Activated CD8-positive, alpha-beta T cell treated with anti-CD3 and anti-CD28 coated beads for 36 hours (primary cell): ENCODE results near the gene TMEM158. TPM values are rescaled to one million over a fixed set of nuclear protein-coding genes. Genes with fewer than 3 reads are reported as not detected.

Source experiments
- ATAC-seq: fragments of 200-7000 bp; cut with Tn5 transposase; one replicate; pipeline ENCODE4 v1.10.0; 2021; ENCODE audit warnings: mild to moderate bottlenecking, moderate library complexity
- CTCF ChIA-PET: fragments of 350-600 bp; sonication (Branson Sonifier 250); formaldehyde crosslinking; loops from one replicate; lab custom pipeline; 2021; ENCODE audit warnings: antibody characterized with exemption; lab: Charles Lee
- POLR2A ChIA-PET: fragments of 350-600 bp; sonication (Branson Sonifier 250); formaldehyde crosslinking; loops from one replicate; lab custom pipeline; 2021; ENCODE audit warnings: antibody characterized with exemption; lab: Charles Lee
- DNase-seq: peaks from one replicate; pipeline ENCODE4 v3.0.0-alpha.2; 2020
- H3K27ac Mint-ChIP-seq: one replicate; pipeline ENCODE4 v1.8.0; 2021; ENCODE audit warnings: mild to moderate bottlenecking, mixed read lengths
- H3K27me3 Mint-ChIP-seq: one replicate; pipeline ENCODE4 v1.8.0; 2021; ENCODE audit warnings: mixed read lengths
- H3K36me3 Mint-ChIP-seq: one replicate; pipeline ENCODE4 v1.8.0; 2021; ENCODE audit warnings: low read depth, mixed read lengths
- H3K4me1 Mint-ChIP-seq: one replicate; pipeline ENCODE4 v1.8.0; 2021; ENCODE audit warnings: low read depth, mixed read lengths
- H3K4me3 Mint-ChIP-seq: one replicate; pipeline ENCODE4 v1.8.0; 2021; ENCODE audit warnings: mild to moderate bottlenecking, moderate library complexity, mixed read lengths
- H3K9me3 Mint-ChIP-seq: one replicate; pipeline ENCODE4 v1.8.0; 2021; ENCODE audit warnings: mixed read lengths
- intact Hi-C: fragments of 100-400 bp; cut with micrococcal nuclease; formaldehyde crosslinking; loops from one replicate; pipeline ENCODE4 v1.10.0; 2022
- total RNA-seq, 2 experiments: library from RNA; stranded (reverse); gene quantifications; one replicate each; pipeline ENCODE4 v1.2.3, GENCODE V29; 2021
- TF ChIP-seq, protein P1 (sequence below): fragments of 200-600 bp; IDR thresholded peaks from one replicate; pipeline ENCODE4 v1.8.0; 2022; ENCODE audit warnings: antibody characterized with exemption, mild to moderate bottlenecking

Gene TMEM158
- total RNA-seq, 2 experiments from 2014 or later, result not detected

DNA sequence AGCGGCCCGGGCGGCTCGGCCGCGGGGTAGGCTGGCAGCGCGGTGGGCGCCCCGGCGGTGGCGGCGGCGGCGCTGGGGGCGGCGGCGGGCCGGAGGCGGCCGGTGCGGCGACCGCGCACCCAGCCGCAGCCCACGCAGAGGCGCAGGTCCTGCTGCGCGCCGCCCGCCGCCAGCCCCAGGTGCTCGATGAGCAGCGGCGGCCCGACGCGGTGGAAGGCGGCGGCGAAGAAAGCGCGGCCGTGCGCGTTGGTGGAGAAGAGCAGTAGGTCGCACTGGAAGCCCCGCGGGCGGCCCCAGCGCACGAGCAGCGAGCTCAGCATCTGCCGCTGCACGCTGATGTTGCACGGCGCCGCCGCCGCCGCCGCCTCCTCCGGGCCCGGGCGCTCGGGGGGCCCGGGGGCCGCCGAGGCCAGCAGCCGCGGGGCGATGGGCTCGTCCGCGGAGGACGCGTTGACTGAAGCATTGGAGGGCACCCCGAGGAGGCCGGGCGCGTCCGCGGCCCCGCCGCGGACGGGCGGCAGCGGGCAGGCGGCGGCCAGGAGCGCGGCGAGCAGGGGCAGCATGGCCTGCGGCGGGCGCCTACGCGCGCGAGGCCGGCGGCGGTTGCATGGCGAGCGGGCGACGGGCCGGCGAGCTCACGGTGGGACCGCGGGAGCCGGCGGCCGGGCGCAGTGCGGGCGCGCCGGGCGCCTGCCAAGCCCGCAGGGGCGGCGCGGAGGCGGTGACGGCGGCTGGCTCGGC is 452 bp downstream of the TMEM158 start:
- Mint-ChIP-seq H3K4me3 (no peak overlapping the region), H3K4me1 (peaks cover 12% of the 10 kb centered on the region), H3K36me3 (no peaks in the 10 kb centered on the region), H3K9me3 (no peaks in the 10 kb centered on the region), H3K27me3 (peaks cover 64% of the 10 kb centered on the region), H3K27ac (no peak overlapping the region)
- intact Hi-C loops, result no loop called here
- ATAC-seq (peak; percentile 40), DNase-seq (peak; percentile 54)
- TF ChIP-seq, protein P1, sequence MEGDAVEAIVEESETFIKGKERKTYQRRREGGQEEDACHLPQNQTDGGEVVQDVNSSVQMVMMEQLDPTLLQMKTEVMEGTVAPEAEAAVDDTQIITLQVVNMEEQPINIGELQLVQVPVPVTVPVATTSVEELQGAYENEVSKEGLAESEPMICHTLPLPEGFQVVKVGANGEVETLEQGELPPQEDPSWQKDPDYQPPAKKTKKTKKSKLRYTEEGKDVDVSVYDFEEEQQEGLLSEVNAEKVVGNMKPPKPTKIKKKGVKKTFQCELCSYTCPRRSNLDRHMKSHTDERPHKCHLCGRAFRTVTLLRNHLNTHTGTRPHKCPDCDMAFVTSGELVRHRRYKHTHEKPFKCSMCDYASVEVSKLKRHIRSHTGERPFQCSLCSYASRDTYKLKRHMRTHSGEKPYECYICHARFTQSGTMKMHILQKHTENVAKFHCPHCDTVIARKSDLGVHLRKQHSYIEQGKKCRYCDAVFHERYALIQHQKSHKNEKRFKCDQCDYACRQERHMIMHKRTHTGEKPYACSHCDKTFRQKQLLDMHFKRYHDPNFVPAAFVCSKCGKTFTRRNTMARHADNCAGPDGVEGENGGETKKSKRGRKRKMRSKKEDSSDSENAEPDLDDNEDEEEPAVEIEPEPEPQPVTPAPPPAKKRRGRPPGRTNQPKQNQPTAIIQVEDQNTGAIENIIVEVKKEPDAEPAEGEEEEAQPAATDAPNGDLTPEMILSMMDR, result no peak
- ChIA-PET CTCF (interaction anchor here (1.0 to 2.2 kb wide), 4 partner anchors 184 to 189 kb away, joined by 3 to 8 read pairs (median 4); no protein-coding TSS in a partner anchor), POLR2A (no interaction called here)

DNA sequence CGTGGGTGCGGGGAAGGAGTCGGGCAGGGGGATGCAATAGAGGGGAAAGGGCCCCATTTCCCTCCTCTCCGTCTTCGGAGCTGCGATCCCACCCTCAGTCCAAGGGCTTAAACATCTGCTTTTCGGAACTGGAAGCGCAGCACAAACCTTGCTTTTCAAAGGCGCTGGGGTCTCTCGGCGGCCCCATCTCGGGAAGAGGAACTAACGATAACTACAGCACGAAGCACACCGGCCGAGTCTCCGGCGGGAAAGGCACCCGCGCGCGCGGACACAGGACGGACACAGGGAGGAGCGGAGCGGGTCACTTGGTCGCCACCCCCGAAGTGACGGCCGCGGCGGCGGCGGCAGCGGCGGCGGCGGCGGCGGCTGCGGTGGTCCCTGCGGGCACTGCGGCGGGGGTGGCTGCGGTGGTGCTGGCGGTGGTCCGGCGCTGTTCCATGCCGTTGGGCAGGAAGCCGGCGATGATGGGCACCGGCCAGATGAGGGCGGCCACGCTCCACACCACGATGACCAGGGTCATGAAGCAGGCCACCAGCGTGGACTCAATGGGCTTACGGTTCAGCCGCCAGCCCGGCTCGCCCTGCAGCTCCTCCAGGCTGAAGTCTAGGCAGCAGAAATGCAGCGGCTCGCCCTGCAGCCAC is 1.1 kb downstream of the TMEM158 start:
- H3K27me3 Mint-ChIP-seq, result peaks cover 59% of the 10 kb centered on the region
- H3K36me3 Mint-ChIP-seq, result no peaks in the 10 kb centered on the region
- ChIA-PET CTCF (interaction anchor here (1.0 to 2.2 kb wide), 5 partner anchors 120 to 188 kb away, joined by 3 to 8 read pairs (median 4); no protein-coding TSS in a partner anchor), POLR2A (no interaction called here)
- no peaks in the 10 kb centered on the region for H3K9me3 Mint-ChIP-seq
- intact Hi-C loops, result no loop called here
- DNase-seq (peak; percentile 51), ATAC-seq (peak; percentile 32)
- peak overlapping the region; percentile 69 for H3K4me3 Mint-ChIP-seq
- TF ChIP-seq, protein P1, result no peak
- H3K4me1 Mint-ChIP-seq, result peaks cover 12% of the 10 kb centered on the region
- no peak overlapping the region for H3K27ac Mint-ChIP-seq

DNA sequence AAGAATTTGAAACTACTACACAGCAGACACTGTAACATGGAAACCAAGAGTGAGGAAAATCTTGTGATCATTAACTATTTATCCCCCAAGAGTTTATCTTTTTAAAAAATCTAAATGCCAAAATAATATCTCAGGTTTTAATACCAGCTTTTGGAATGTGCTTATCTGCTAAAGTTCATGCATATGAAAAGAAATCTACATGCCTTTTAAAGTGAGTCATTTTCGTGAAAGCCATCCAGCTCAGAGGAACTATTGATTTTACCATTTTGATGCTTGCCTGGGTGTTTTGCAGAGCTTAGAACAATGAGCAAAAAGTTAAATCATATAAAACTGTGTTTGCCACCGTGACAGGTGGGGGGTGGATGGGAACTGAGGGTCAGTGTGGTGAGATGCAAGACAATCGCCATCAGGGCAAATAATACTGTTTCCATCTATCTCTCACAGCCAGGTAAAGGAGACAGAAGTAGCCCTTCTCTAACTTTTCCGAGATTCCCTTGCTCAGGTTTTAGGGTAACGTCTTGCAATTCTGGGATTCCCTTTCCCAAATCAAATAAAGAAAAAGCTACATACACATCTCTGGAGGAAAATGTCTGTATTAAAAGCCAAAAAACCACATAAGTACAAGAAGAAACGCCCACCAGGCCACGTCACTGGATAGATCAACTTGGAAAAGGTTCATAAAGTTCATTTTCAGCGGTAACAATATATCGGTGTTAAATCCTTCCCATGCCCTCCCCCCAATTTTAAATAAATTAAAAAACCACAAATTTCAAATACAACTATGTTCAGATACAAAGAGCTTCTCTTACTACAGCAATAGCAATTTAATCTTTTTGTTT is 2.0 kb downstream of the TMEM158 start:
- Mint-ChIP-seq H3K27ac (no peak overlapping the region), H3K36me3 (no peaks in the 10 kb centered on the region), H3K9me3 (no peaks in the 10 kb centered on the region), H3K4me3 (peak overlapping the region; percentile 69), H3K4me1 (peaks cover 12% of the 10 kb centered on the region), H3K27me3 (peaks cover 54% of the 10 kb centered on the region)
- DNase-seq (peak; percentile 72), ATAC-seq (no peak)
- CTCF ChIA-PET, result interaction anchor here (1.0 to 2.5 kb wide), 7 partner anchors 13 to 436 kb away, joined by 3 to 14 read pairs (median 4); no protein-coding TSS in a partner anchor
- intact Hi-C loops, result no loop called here
- TF ChIP-seq, protein P1, result no peak
- POLR2A ChIA-PET, result no interaction called here

DNA sequence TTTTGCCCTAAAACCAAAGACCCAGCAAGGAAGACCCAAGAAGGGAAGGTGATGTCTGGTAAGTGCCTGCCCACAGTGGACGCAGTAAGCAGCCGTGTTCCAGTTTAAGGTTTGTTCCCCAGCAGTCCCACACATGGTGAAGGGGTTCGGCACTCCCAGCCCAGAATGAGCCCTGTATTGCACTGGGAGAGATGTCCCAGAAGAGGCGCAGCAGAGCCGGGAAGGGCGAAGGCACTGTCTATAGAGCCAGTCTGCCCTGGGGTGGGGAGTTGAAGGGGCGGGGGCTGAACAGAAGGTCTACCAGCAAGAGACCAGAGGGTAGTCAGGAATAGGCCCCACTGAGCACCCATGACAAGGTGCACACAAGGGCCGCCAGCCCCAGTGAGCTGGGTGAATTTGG is 6.4 kb downstream of the TMEM158 start:
- no peak overlapping the region for H3K27ac Mint-ChIP-seq
- peaks cover 6% of the 10 kb centered on the region for H3K4me1 Mint-ChIP-seq
- CTCF ChIA-PET, result interaction anchor here (1.9 kb wide), 1 partner anchor 10 kb away, joined by 5 read pairs; no protein-coding TSS in a partner anchor
- TF ChIP-seq, protein P1, result no peak
- H3K36me3 Mint-ChIP-seq, result no peaks in the 10 kb centered on the region
- peaks cover 35% of the 10 kb centered on the region for H3K27me3 Mint-ChIP-seq
- ATAC-seq (no peak), DNase-seq (no peak)
- POLR2A ChIA-PET, result no interaction called here
- H3K9me3 Mint-ChIP-seq, result no peaks in the 10 kb centered on the region
- intact Hi-C loops, result no loop called here
- no peak overlapping the region for H3K4me3 Mint-ChIP-seq
